K562 (cell line): ENCODE measurements around the gene IPO7. TPM values are rescaled to one million over a fixed set of nuclear protein-coding genes. Genes with fewer than 3 reads are reported as not detected.

Source experiments
- ARID2 ChIP-seq: fragments of 450-650 bp; IDR thresholded peaks from 2 replicates; pipeline ENCODE4 v1.6.1; 2017; ENCODE audit warnings: antibody characterized with exemption, mild to moderate bottlenecking
- ARID3A ChIP-seq: IDR thresholded peaks from 2 replicates; pipeline ENCODE4 v1.6.1; 2012; ENCODE audit warnings: low read depth, low read length, improper control_type of control experiment, borderline replicate concordance
- BDP1 ChIP-seq: IDR thresholded peaks from 3 replicates; pipeline ENCODE4 v1.6.1; 2011; ENCODE audit not compliant: insufficient read length, insufficient read depth
- GABPB2 ChIP-seq: fragments of 250-450 bp; sonication (Bioruptor Pico); conservative IDR thresholded peaks from 2 replicates; pipeline ENCODE4 v1.5.1; 2021; ENCODE audit warnings: mild to moderate bottlenecking
- HDAC3 ChIP-seq: fragments of 450-650 bp; IDR thresholded peaks from 2 replicates; pipeline ENCODE4 v1.6.1; 2018; ENCODE audit warnings: borderline replicate concordance, mild to moderate bottlenecking, moderate library complexity; ENCODE audit not compliant: partially characterized antibody
- JUNB ChIP-seq: fragments of 450-650 bp; formaldehyde crosslinking; conservative IDR thresholded peaks from 2 replicates; pipeline ENCODE4 v1.4.0; 2020; ENCODE audit warnings: mild to moderate bottlenecking
- KDM1A ChIP-seq, 2 experiments: fragments of 450-650 bp; IDR thresholded peaks; 2 replicates each; pipeline ENCODE4 v1.6.1; 2016; ENCODE audit warnings: mild to moderate bottlenecking in 2 of 2
- KDM2B ChIP-seq: fragments of 250-450 bp; sonication (Bioruptor Pico); IDR thresholded peaks from 2 replicates; pipeline ENCODE4 v1.8.0; 2021; ENCODE audit warnings: mild to moderate bottlenecking, moderate library complexity
- LARP7 ChIP-seq: fragments of 450-650 bp; IDR thresholded peaks from 2 replicates; pipeline ENCODE4 v1.6.1; 2016
- PHF21A ChIP-seq: fragments of 450-650 bp; IDR thresholded peaks from 2 replicates; pipeline ENCODE4 v1.6.1; 2017; ENCODE audit warnings: low read depth, borderline replicate concordance
- SREBF2 ChIP-seq: sonication (generic); formaldehyde crosslinking; IDR thresholded peaks from 2 replicates; pipeline ENCODE4 v1.4.0; 2020; ENCODE audit warnings: mild to moderate bottlenecking, missing genetic modification reagents
- STAT5A ChIP-seq: IDR thresholded peaks from 2 replicates; pipeline ENCODE4 v1.6.1; 2012; ENCODE audit warnings: low read length, inconsistent platforms, borderline replicate concordance
- TAF9B ChIP-seq: fragments of 450-650 bp; IDR thresholded peaks from 2 replicates; pipeline ENCODE4 v1.6.1; 2018; ENCODE audit warnings: mild to moderate bottlenecking; ENCODE audit not compliant: partially characterized antibody
- TEAD4 ChIP-seq, 2 experiments: sonication (generic) in 1 of 2; formaldehyde crosslinking in 1 of 2; IDR thresholded peaks; 2 replicates each; pipeline versions ENCODE4 v1.6.1 to v1.8.0; 2012 to 2022; ENCODE audit warnings: borderline replicate concordance in 1 of 2, inconsistent platforms in 1 of 2, low read length in 1 of 2, mild to moderate bottlenecking in 1 of 2, missing genetic modification reagents in 1 of 2
- U2AF1 ChIP-seq: fragments of 200-400 bp; formaldehyde crosslinking; optimal IDR thresholded peaks from 2 replicates; pipeline ENCODE3; 2017; ENCODE audit warnings: mild to moderate bottlenecking, low read depth, low read length, moderate library complexity
- ZNF12 ChIP-seq: sonication (generic); formaldehyde crosslinking; IDR thresholded peaks from 2 replicates; pipeline ENCODE4 v1.4.0; 2020; ENCODE audit warnings: mild to moderate bottlenecking, missing genetic modification reagents
- ZNF280B ChIP-seq: fragments of 250-450 bp; sonication (Bioruptor Pico); IDR thresholded peaks from 2 replicates; pipeline ENCODE4 v1.5.1; 2021; ENCODE audit warnings: mild to moderate bottlenecking
- ZNF3 ChIP-seq: fragments of 250-450 bp; sonication (Bioruptor Pico); IDR thresholded peaks from 2 replicates; pipeline ENCODE4 v1.5.0; 2021; ENCODE audit warnings: mild to moderate bottlenecking, moderate library complexity
- polyA plus RNA-seq, 8 experiments: library from polyadenylated mRNA; depleted of rRNA in 4 of 8; stranded (reverse) in 5 of 8; unstranded in 3 of 8; fragments of >200 nt; fragmentation: Nextera tagmentation in 2 of 8; fragmentation: Illumina TruSeq in 1 of 8; extraction: Ambion mirVana in 2 of 8; extraction: Trizol in 1 of 8; gene quantifications; 2 replicates each; pipeline versions ENCODE4 v1.2.1 to v1.2.3, GENCODE V29; 2011 to 2014; ENCODE audit warnings: inconsistent platforms in 1 of 8, missing spikeins in 1 of 8
- total RNA-seq, 7 experiments: library from RNA; depleted of rRNA in 6 of 7; stranded (reverse); fragments of >200 nt in 6 of 7; fragmentation: Illumina TruSeq in 2 of 7; extraction: Trizol in 2 of 7; gene quantifications; 2 replicates each; pipeline versions ENCODE4 v1.2.1 to v1.2.3, GENCODE V29; 2011 to 2021; ENCODE audit warnings: low replicate concordance in 1 of 7
- TF ChIP-seq, protein P1 (sequence below): sonication (generic); formaldehyde crosslinking; IDR thresholded peaks from 2 replicates; pipeline ENCODE4 v1.8.0; 2022; ENCODE audit warnings: mild to moderate bottlenecking, missing genetic modification reagents
- TF ChIP-seq, protein P2 (sequence below): fragments of 250-450 bp; sonication (Bioruptor Pico); IDR thresholded peaks from 2 replicates; pipeline ENCODE4 v1.5.0; 2020; ENCODE audit warnings: mild to moderate bottlenecking, borderline replicate concordance
- TF ChIP-seq, protein P3 (sequence below): fragments of 250-450 bp; sonication (Bioruptor Pico); IDR thresholded peaks from 2 replicates; pipeline ENCODE4 v1.8.0; 2022; ENCODE audit warnings: moderate library complexity, mild to moderate bottlenecking, inconsistent platforms
- TF ChIP-seq, protein P4 (sequence below): fragments of 250-450 bp; sonication (Bioruptor Pico); IDR thresholded peaks from 2 replicates; pipeline ENCODE4 v1.4.0; 2020; ENCODE audit warnings: mild to moderate bottlenecking

Gene IPO7
- total and polyA plus RNA-seq, 9 of the 15 experiments (the other 6 are each of a cell fraction or from before 2014, with no cell fraction given) = 23.6 to 138 (median 110) TPM

DNA sequence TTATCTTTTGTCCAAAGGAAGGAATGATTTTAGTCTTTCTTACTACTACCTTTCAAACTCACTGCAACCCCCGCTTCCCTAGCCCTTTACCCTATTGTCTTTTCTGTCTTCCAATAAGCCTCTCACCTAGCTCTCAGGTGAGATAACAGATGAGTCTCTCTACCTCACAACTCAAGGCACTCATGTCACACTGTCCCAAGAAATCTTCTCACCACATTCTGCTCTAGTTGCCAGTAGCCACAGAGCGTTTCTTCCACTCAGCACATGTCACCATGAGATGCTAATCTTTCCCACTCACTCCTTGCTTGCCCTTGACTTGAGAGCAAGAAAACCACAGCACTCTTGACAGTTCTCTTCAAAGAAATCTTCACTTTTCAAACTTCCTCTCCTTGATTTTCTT is 37.4 kb upstream of the IPO7 start (continued):
- TF ChIP-seq ZNF3 (CRISPR knock-in tag) (no peak), ARID3A (no peak), KDM1A (IDR thresholded peaks at IDR 0.05) (no peak), ZNF12 (CRISPR knock-in tag) (no peak), TEAD4 (IDR thresholded peaks at IDR 0.05; ENCODE audit: low read length) (peak; percentile 11; the same call in 1 of the 2 replicates), TEAD4 (CRISPR knock-in tag; IDR thresholded peaks at IDR 0.05; ENCODE audit: borderline replicate concordance) (no peak), KDM2B (CRISPR knock-in tag) (no peak), GABPB2 (no peak), HDAC3 (no peak), PHF21A (no peak), U2AF1 (no peak), JUNB (no peak), TAF9B (no peak), ARID2 (no peak), SREBF2 (CRISPR knock-in tag) (no peak), ZNF280B (no peak), BDP1 (no peak), STAT5A (no peak), LARP7 (no peak)
- TF ChIP-seq, protein P1, sequence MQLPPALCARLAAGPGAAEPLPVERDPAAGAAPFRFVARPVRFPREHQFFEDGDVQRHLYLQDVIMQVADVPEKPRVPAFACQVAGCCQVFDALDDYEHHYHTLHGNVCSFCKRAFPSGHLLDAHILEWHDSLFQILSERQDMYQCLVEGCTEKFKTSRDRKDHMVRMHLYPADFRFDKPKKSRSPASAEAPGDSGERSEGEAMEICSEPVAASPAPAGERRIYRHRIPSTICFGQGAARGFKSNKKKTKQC = no peak
- TF ChIP-seq, protein P2, sequence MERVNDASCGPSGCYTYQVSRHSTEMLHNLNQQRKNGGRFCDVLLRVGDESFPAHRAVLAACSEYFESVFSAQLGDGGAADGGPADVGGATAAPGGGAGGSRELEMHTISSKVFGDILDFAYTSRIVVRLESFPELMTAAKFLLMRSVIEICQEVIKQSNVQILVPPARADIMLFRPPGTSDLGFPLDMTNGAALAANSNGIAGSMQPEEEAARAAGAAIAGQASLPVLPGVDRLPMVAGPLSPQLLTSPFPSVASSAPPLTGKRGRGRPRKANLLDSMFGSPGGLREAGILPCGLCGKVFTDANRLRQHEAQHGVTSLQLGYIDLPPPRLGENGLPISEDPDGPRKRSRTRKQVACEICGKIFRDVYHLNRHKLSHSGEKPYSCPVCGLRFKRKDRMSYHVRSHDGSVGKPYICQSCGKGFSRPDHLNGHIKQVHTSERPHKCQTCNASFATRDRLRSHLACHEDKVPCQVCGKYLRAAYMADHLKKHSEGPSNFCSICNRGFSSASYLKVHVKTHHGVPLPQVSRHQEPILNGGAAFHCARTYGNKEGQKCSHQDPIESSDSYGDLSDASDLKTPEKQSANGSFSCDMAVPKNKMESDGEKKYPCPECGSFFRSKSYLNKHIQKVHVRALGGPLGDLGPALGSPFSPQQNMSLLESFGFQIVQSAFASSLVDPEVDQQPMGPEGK (CRISPR knock-in tag) = no peak
- TF ChIP-seq, protein P3, sequence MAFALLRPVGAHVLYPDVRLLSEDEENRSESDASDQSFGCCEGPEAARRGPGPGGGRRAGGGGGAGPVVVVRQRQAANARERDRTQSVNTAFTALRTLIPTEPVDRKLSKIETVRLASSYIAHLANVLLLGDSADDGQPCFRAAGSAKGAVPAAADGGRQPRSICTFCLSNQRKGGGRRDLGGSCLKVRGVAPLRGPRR (CRISPR knock-in tag) = no peak
- TF ChIP-seq, protein P4, sequence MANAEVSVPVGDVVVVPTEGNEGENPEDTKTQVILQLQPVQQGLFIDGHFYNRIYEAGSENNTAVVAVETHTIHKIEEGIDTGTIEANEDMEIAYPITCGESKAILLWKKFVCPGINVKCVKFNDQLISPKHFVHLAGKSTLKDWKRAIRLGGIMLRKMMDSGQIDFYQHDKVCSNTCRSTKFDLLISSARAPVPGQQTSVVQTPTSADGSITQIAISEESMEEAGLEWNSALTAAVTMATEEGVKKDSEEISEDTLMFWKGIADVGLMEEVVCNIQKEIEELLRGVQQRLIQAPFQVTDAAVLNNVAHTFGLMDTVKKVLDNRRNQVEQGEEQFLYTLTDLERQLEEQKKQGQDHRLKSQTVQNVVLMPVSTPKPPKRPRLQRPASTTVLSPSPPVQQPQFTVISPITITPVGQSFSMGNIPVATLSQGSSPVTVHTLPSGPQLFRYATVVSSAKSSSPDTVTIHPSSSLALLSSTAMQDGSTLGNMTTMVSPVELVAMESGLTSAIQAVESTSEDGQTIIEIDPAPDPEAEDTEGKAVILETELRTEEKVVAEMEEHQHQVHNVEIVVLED (CRISPR knock-in tag) = no peak
